IMR-90 (cell line): ENCODE measurements around the gene AOPEP. TPM values are rescaled to one million over a fixed set of nuclear protein-coding genes. Genes with fewer than 3 reads are reported as not detected.

Experiments used
- ATAC-seq: fragments of 200-7000 bp; cut with Tn5 transposase; 2 replicates; pipeline ENCODE4 v1.9.1; 2020; ENCODE audit warnings: low read depth, mild to moderate bottlenecking, moderate library complexity
- BruUV-seq: library from RNA; stranded (reverse); fragments of 400-500 nt; replicated peaks from 2 replicates; lab custom pipeline; 2021; lab: Mats Ljungman, UMichigan
- CTCF ChIA-PET: fragments of 300-600 bp; formaldehyde crosslinking; extraction: SDS; loops from one replicate; lab custom pipeline; 2021; ENCODE audit warnings: antibody characterized with exemption; lab: Yijun Ruan, JAX
- POLR2A ChIA-PET: fragments of 300-600 bp; sonication (Branson Sonifier 250); formaldehyde crosslinking; loops from one replicate; lab custom pipeline; 2022; ENCODE audit warnings: antibody characterized with exemption; ENCODE audit not compliant: unreplicated experiment; lab: Charles Lee
- DNase-seq: peaks from one replicate; pipeline ENCODE4 v3.0.0; 2013
- H2AFZ ChIP-seq: replicated peaks from 2 replicates; pipeline ENCODE3; 2013; ENCODE audit warnings: low read length, mild to moderate bottlenecking; ENCODE audit not compliant: poor library complexity
- H2AK5ac ChIP-seq: 2 replicates; pipeline ENCODE4 v1.6.1; 2013; ENCODE audit warnings: low read depth, low read length, inconsistent platforms
- H2AK9ac ChIP-seq: replicated peaks from 2 replicates; pipeline ENCODE3; 2013; ENCODE audit warnings: mild to moderate bottlenecking, low read depth, low read length, moderate library complexity; ENCODE audit not compliant: poor library complexity
- H2BK120ac ChIP-seq: 2 replicates; pipeline ENCODE4 v1.6.1; 2013; ENCODE audit warnings: low read depth, low read length, inconsistent platforms
- H2BK15ac ChIP-seq: 3 replicates; pipeline ENCODE4 v1.6.1; 2013; ENCODE audit warnings: low read depth, low read length, inconsistent platforms
- H2BK20ac ChIP-seq: 2 replicates; pipeline ENCODE4 v1.6.1; 2013; ENCODE audit warnings: low read depth, mild to moderate bottlenecking, inconsistent platforms, low read length, moderate library complexity
- H2BK5ac ChIP-seq: 2 replicates; pipeline ENCODE4 v1.6.1; 2013; ENCODE audit warnings: mild to moderate bottlenecking, low read depth, low read length, inconsistent platforms; ENCODE audit not compliant: poor library complexity, severe bottlenecking
- H3K14ac ChIP-seq: replicated peaks from 2 replicates; pipeline ENCODE4 v1.6.1; 2013; ENCODE audit warnings: low read depth, low read length, inconsistent platforms
- H3K18ac ChIP-seq: 2 replicates; pipeline ENCODE4 v1.6.1; 2013; ENCODE audit warnings: low read depth, low read length, control low read depth
- H3K23ac ChIP-seq: 2 replicates; pipeline ENCODE4 v1.6.1; 2013; ENCODE audit warnings: low read depth, low read length, inconsistent platforms
- H3K27ac ChIP-seq: 2 replicates; pipeline ENCODE4 v1.5.1; 2013; ENCODE audit warnings: mild to moderate bottlenecking, control low read depth, low read length; ENCODE audit not compliant: insufficient read depth
- H3K27me3 ChIP-seq: 2 replicates; pipeline ENCODE4 v1.6.1; 2013; ENCODE audit warnings: low read length; ENCODE audit not compliant: control insufficient read depth, insufficient read depth
- H3K36me3 ChIP-seq: 2 replicates; pipeline ENCODE4 v1.6.1; 2013; ENCODE audit warnings: low read length, mixed read lengths; ENCODE audit not compliant: control insufficient read depth, insufficient read depth
- H3K4ac ChIP-seq: 2 replicates; pipeline ENCODE4 v1.6.1; 2013; ENCODE audit warnings: low read depth, low read length, inconsistent platforms
- H3K4me1 ChIP-seq: 2 replicates; pipeline ENCODE4 v1.6.1; 2013; ENCODE audit warnings: low read length, mixed read lengths; ENCODE audit not compliant: control insufficient read depth, insufficient read depth
- H3K4me2 ChIP-seq: 2 replicates; pipeline ENCODE4 v1.6.1; 2013; ENCODE audit warnings: low read depth, mild to moderate bottlenecking, control low read depth, low read length, moderate library complexity
- H3K4me3 ChIP-seq: 2 replicates; pipeline ENCODE4 v1.5.1; 2013; ENCODE audit warnings: low read depth, mild to moderate bottlenecking, control low read depth, low read length, moderate library complexity; ENCODE audit not compliant: insufficient read depth
- H3K56ac ChIP-seq: 2 replicates; pipeline ENCODE4 v1.6.1; 2013; ENCODE audit warnings: low read length, inconsistent platforms; ENCODE audit not compliant: insufficient read depth; ENCODE audit errors: extremely low read depth
- H3K79me1 ChIP-seq, 2 experiments: 2 replicates each; pipeline ENCODE4 v1.6.1; 2013; ENCODE audit warnings: low read length in 2 of 2, inconsistent platforms in 1 of 2, low read depth in 1 of 2
- H3K9ac ChIP-seq: 2 replicates; pipeline ENCODE4 v1.6.1; 2013; ENCODE audit warnings: low read depth, low read length, control low read depth
- H3K9me1 ChIP-seq: 2 replicates; pipeline ENCODE4 v1.6.1; 2013; ENCODE audit warnings: low read length, inconsistent platforms; ENCODE audit not compliant: insufficient read depth
- H3K9me3 ChIP-seq: 2 replicates; pipeline ENCODE4 v1.6.1; 2013; ENCODE audit warnings: low read length; ENCODE audit not compliant: control insufficient read depth, insufficient read depth
- H4K20me1 ChIP-seq: 2 replicates; pipeline ENCODE4 v1.6.1; 2013; ENCODE audit warnings: low read length, inconsistent platforms; ENCODE audit not compliant: insufficient read depth
- H4K5ac ChIP-seq: 2 replicates; pipeline ENCODE4 v1.6.1; 2013; ENCODE audit warnings: mild to moderate bottlenecking, low read depth, low read length, control low read depth
- H4K8ac ChIP-seq, 2 experiments: 2 replicates each; pipeline ENCODE4 v1.6.1; 2013; ENCODE audit warnings: low read depth in 2 of 2, low read length in 2 of 2, control low read depth in 1 of 2, inconsistent platforms in 1 of 2
- H4K91ac ChIP-seq: 2 replicates; pipeline ENCODE4 v1.6.1; 2013; ENCODE audit warnings: low read depth, low read length, inconsistent platforms; ENCODE audit not compliant: insufficient read depth
- BHLHE40 ChIP-seq: fragments of 150-350 bp; IDR thresholded peaks from 2 replicates; pipeline ENCODE4 v1.6.1; 2016; ENCODE audit warnings: mild to moderate bottlenecking, low read depth, low read length
- CTCF ChIP-seq: conservative IDR thresholded peaks from 2 replicates; pipeline ENCODE4 v1.5.1; 2012; ENCODE audit warnings: mild to moderate bottlenecking, low read depth, low read length, improper control_type of control experiment
- MAFK ChIP-seq: IDR thresholded peaks from 2 replicates; pipeline ENCODE4 v1.6.1; 2012; ENCODE audit warnings: low read depth, low read length, improper control_type of control experiment
- MXI1 ChIP-seq: IDR thresholded peaks from 2 replicates; pipeline ENCODE4 v1.6.1; 2012; ENCODE audit warnings: low read depth, mild to moderate bottlenecking, low read length, moderate library complexity, borderline replicate concordance
- SMC3 ChIP-seq: fragments of 150-350 bp; IDR thresholded peaks from 2 replicates; pipeline ENCODE4 v1.6.1; 2016; ENCODE audit warnings: low read depth, mild to moderate bottlenecking, antibody characterized with exemption, low read length, moderate library complexity
- WGBS, 2 experiments: methylation state at CpG; one replicate each; pipeline versions ENCODE4 v1.1.5 to v1.1.7; 2013; ENCODE audit warnings: missing lambda C conversion rate in 2 of 2; ENCODE audit not compliant: insufficient read length in 1 of 2; ENCODE audit errors: extremely low coverage in 2 of 2; 5-methylcytosine and 5-hydroxymethylcytosine counted together
- dilution Hi-C: fragments of 300-500 bp; cut with HindIII; formaldehyde crosslinking; loops from one replicate; pipeline ENCODE4 v1.14.3; 2018; ENCODE audit warnings: low sequenced_read_pairs; ENCODE audit not compliant: unreplicated experiment
- in situ Hi-C: fragments of 300-500 bp; cut with MboI; formaldehyde crosslinking; loops from 3 replicates; pipeline ENCODE4 v1.14.3; 2019; ENCODE audit warnings: low sequenced_read_pairs, inconsistent platforms, mixed read lengths
- intact Hi-C: fragments of 100-400 bp; cut with micrococcal nuclease; formaldehyde crosslinking; loops from 2 replicates; pipeline ENCODE4 v1.10.0; 2022
- polyA plus RNA-seq, 3 experiments: library from polyadenylated mRNA; depleted of rRNA; stranded (reverse); fragments of >200 nt; gene quantifications; 2 replicates each; pipeline ENCODE4 v1.2.3, GENCODE V29; 2012; ENCODE audit warnings: low replicate concordance in 1 of 3
- total RNA-seq: library from RNA; depleted of rRNA; stranded (reverse); fragments of >200 nt; gene quantifications from 2 replicates; pipeline ENCODE4 v1.2.3, GENCODE V29; 2012

Gene AOPEP
- total and polyA plus RNA-seq, 2 of the 4 experiments (the other 2 are of a cell fraction) = 34.9 to 38.7 TPM

- BruUV-seq = no TSS peak
- no peak overlapping the region for H2BK120ac ChIP-seq
- no peak overlapping the region for H2BK20ac ChIP-seq
- intact Hi-C loops (no loop called here), dilution Hi-C loops (no loop called here), in situ Hi-C loops (no loop called here)
- no peak overlapping the region for H2BK15ac ChIP-seq
- H3K18ac ChIP-seq = no peak overlapping the region
- WGBS, 2 experiments = no CpG with 5 or more reads among the region's 1 CpG
- H4K91ac ChIP-seq = no peak overlapping the region
- no peak overlapping the region for H4K8ac ChIP-seq
- no peak overlapping the region; the same call in 1 of the 2 replicates for H2AK5ac ChIP-seq
- TF ChIP-seq SMC3 (no peak), CTCF (no peak), MXI1 (no peak), BHLHE40 (no peak), MAFK (no peak)
- POLR2A ChIA-PET = no interaction called here
- no peaks in the 10 kb centered on the region for H3K36me3 ChIP-seq
- no peak overlapping the region for H3K23ac ChIP-seq
- H3K4me1 ChIP-seq = peaks cover under 1% of the 10 kb centered on the region; the same call in 1 of the 2 replicates
- H2AK9ac ChIP-seq = no peak overlapping the region
- H3K27ac ChIP-seq = no peak overlapping the region
- H3K14ac ChIP-seq = no peak overlapping the region
- H3K79me1 ChIP-seq = 0 out of 4 replicates have a peak, but pooled peaks cover 0 to 5% of the 10 kb centered on the region in 2 experiments
- no peak overlapping the region for H3K9ac ChIP-seq
- H3K9me1 ChIP-seq = no peaks in the 10 kb centered on the region
- H2BK5ac ChIP-seq = no peak overlapping the region
- no peak overlapping the region for H3K4me3 ChIP-seq
- no peak overlapping the region for H2AFZ ChIP-seq
- H4K20me1 ChIP-seq = no peaks in the 10 kb centered on the region
- H4K5ac ChIP-seq = no peak overlapping the region
- ATAC-seq (no peak), DNase-seq (no peak)
- H3K56ac ChIP-seq = no peak overlapping the region
- CTCF ChIA-PET = no interaction called here
- H3K9me3 ChIP-seq = no peaks in the 10 kb centered on the region; the same call in 1 of the 2 replicates
- H3K4ac ChIP-seq = no peak overlapping the region
- H3K4me2 ChIP-seq = no peak overlapping the region
- no peaks in the 10 kb centered on the region for H3K27me3 ChIP-seq
These were observed 166.2 kb downstream of the AOPEP start for GRCh38 chr9:94892675-94893074.
